T47D (cell line): Measurements from ENCODE around the gene CIDEB.

Experiments used
- DNase-seq, 2 experiments: peaks; one replicate each; pipeline versions ENCODE4 v3.0.0 to v3.0.0-alpha.2; 2011 to 2012; ENCODE audit warnings: low read depth in 1 of 2, low spot score in 1 of 2
- JUND ChIP-seq: IDR thresholded peaks from 2 replicates; pipeline ENCODE4 v1.6.1; 2012; ENCODE audit warnings: low read depth
- in situ Hi-C: cut with HindIII; loops from 2 replicates; pipeline ENCODE4 v1.10.0; 2016; ENCODE audit warnings: low sequenced_read_pairs, low pct_unique_long_range_greater_than_20kb

CIDEB gene

GRCh38 chr14:24285351-24285750, 22.4 kb downstream of the CIDEB start:
- TF ChIP-seq JUND: no peak
- in situ Hi-C loops: no loop called here
- peak in 1 of 2 experiments; percentile 51 for DNase-seq

- no peak for TF ChIP-seq JUND
- in situ Hi-C loops: no loop called here
- no peak for DNase-seq
Observed at GRCh38 chr14:24284501-24285035, 23.2 kb downstream of the CIDEB start.

- in situ Hi-C loops: no loop called here
- no peak for DNase-seq
Observed at GRCh38 chr14:24283796-24284460, 23.8 kb downstream of the CIDEB start.

GRCh38 chr14:24282736-24283135, 25.0 kb downstream of the CIDEB start:
- no peak for DNase-seq
- TF ChIP-seq JUND: no peak
- in situ Hi-C loops: no loop called here

More at GRCh38 chr14:24283796-24284460, 23.8 kb downstream of the CIDEB start:
- TF ChIP-seq JUND: no peak

GRCh38 chr14:24281636-24282035, 26.1 kb downstream of the CIDEB start:
- DNase-seq: no peak
- in situ Hi-C loops: no loop called here
- no peak for TF ChIP-seq JUND

GRCh38 chr14:24280797-24281460, 26.8 kb downstream of the CIDEB start:
- in situ Hi-C loops: no loop called here
- no peak for TF ChIP-seq JUND

GRCh38 chr14:24279301-24280186, 28.2 kb downstream of the CIDEB start:
- no peak for TF ChIP-seq JUND
- peak in 1 of 2 experiments; percentile 64 for DNase-seq
- in situ Hi-C loops: no loop called here

More at GRCh38 chr14:24280797-24281460, 26.8 kb downstream of the CIDEB start:
- DNase-seq: no peak

- no peak for DNase-seq
- in situ Hi-C loops: no loop called here
- TF ChIP-seq JUND: no peak
Observed at GRCh38 chr14:24278424-24278823, 29.4 kb downstream of the CIDEB start.

- in situ Hi-C loops: no loop called here
- DNase-seq: no peak
- no peak for TF ChIP-seq JUND
Observed at GRCh38 chr14:24277606-24278321, 30.0 kb downstream of the CIDEB start.

GRCh38 chr14:24277071-24277470, 30.7 kb downstream of the CIDEB start:
- no peak for TF ChIP-seq JUND
- DNase-seq: no peak
- in situ Hi-C loops: no loop called here

- TF ChIP-seq JUND: no peak
- no peak for DNase-seq
- in situ Hi-C loops: no loop called here
Observed at GRCh38 chr14:24274101-24274543, 33.7 kb downstream of the CIDEB start.
